IPS-18c (cell line): ENCODE measurements around the gene TP53BP2.

Experiments used
- H3K4me3 ChIP-seq: 2 replicates; pipeline ENCODE4 v1.7.0; 2013; ENCODE audit warnings: low read depth, mild to moderate bottlenecking, low read length, moderate library complexity; ENCODE audit not compliant: insufficient read depth
- H3K9me3 ChIP-seq: one replicate; pipeline ENCODE4 v1.6.1; 2013; ENCODE audit warnings: mild to moderate bottlenecking, low read length, moderate library complexity; ENCODE audit not compliant: control insufficient read depth, insufficient read depth

Gene TP53BP2

GRCh38 chr1:223837206-223837605 lies 8.5 kb downstream of the TP53BP2 start:
- Histone ChIP-seq H3K4me3 (no peak overlapping the region), H3K9me3 (no peaks in the 10 kb centered on the region)

GRCh38 chr1:223836586-223836985 lies 9.2 kb downstream of the TP53BP2 start:
- H3K9me3 ChIP-seq: no peaks in the 10 kb centered on the region
- H3K4me3 ChIP-seq: no peak overlapping the region

GRCh38 chr1:223835754-223836153 lies 10.0 kb downstream of the TP53BP2 start:
- Histone ChIP-seq H3K9me3 (no peaks in the 10 kb centered on the region), H3K4me3 (no peak overlapping the region)

- Histone ChIP-seq H3K9me3 (no peaks in the 10 kb centered on the region), H3K4me3 (no peak overlapping the region)
Measured at GRCh38 chr1:223834660-223835263, 11.0 kb downstream of the TP53BP2 start.

- Histone ChIP-seq H3K4me3 (no peak overlapping the region), H3K9me3 (no peaks in the 10 kb centered on the region)
Measured at GRCh38 chr1:223833948-223834347, 11.8 kb downstream of the TP53BP2 start.

GRCh38 chr1:223832637-223832943 lies 13.2 kb downstream of the TP53BP2 start:
- no peak overlapping the region for H3K4me3 ChIP-seq
- H3K9me3 ChIP-seq: no peaks in the 10 kb centered on the region

- H3K4me3 ChIP-seq: no peak overlapping the region
- H3K9me3 ChIP-seq: no peaks in the 10 kb centered on the region
Measured at GRCh38 chr1:223831755-223832636, 13.8 kb downstream of the TP53BP2 start.

- Histone ChIP-seq H3K4me3 (no peak overlapping the region), H3K9me3 (no peaks in the 10 kb centered on the region)
Measured at GRCh38 chr1:223829678-223830077, 16.1 kb downstream of the TP53BP2 start.

GRCh38 chr1:223828162-223828848 lies 17.4 kb downstream of the TP53BP2 start:
- Histone ChIP-seq H3K9me3 (no peaks in the 10 kb centered on the region), H3K4me3 (no peak overlapping the region)

- H3K9me3 ChIP-seq: no peaks in the 10 kb centered on the region
- H3K4me3 ChIP-seq: no peak overlapping the region
Measured at GRCh38 chr1:223827193-223827663, 18.5 kb downstream of the TP53BP2 start.

GRCh38 chr1:223825767-223826748 lies 19.7 kb downstream of the TP53BP2 start:
- no peaks in the 10 kb centered on the region for H3K9me3 ChIP-seq
- no peak overlapping the region for H3K4me3 ChIP-seq

- H3K4me3 ChIP-seq: no peak overlapping the region
- H3K9me3 ChIP-seq: no peaks in the 10 kb centered on the region
Measured at GRCh38 chr1:223824712-223825111, 21.0 kb downstream of the TP53BP2 start.

GRCh38 chr1:223824287-223824686 lies 21.5 kb downstream of the TP53BP2 start:
- H3K9me3 ChIP-seq: no peaks in the 10 kb centered on the region
- no peak overlapping the region for H3K4me3 ChIP-seq

- H3K9me3 ChIP-seq: no peaks in the 10 kb centered on the region
- no peak overlapping the region for H3K4me3 ChIP-seq
Measured at GRCh38 chr1:223820971-223821370, 24.8 kb downstream of the TP53BP2 start.

GRCh38 chr1:223820515-223820858 lies 25.3 kb downstream of the TP53BP2 start:
- no peaks in the 10 kb centered on the region for H3K9me3 ChIP-seq
- no peak overlapping the region for H3K4me3 ChIP-seq

- H3K4me3 ChIP-seq: no peak overlapping the region
- no peaks in the 10 kb centered on the region for H3K9me3 ChIP-seq
Measured at GRCh38 chr1:223819730-223820514, 25.8 kb downstream of the TP53BP2 start.
